HEK293 (cell line): ENCODE results near the gene GALNT10.

Experiments used
- CTCF ChIA-PET: fragments of 350-600 bp; formaldehyde crosslinking; extraction: SDS; loops from one replicate; lab custom pipeline; 2021; ENCODE audit warnings: antibody characterized with exemption; lab: Yijun Ruan, JAX
- POLR2A ChIA-PET: fragments of 300-600 bp; formaldehyde crosslinking; extraction: SDS; loops from one replicate; lab custom pipeline; 2020; ENCODE audit warnings: antibody characterized with exemption, inconsistent platforms; lab: Yijun Ruan, JAX
- H3K27ac ChIP-seq: fragments of 200-500 bp; sonication (Bioruptor generic); 2 replicates; pipeline ENCODE4 v1.5.1; 2014; ENCODE audit warnings: low read depth, low read length, control low read depth, inconsistent platforms; ENCODE audit errors: extremely low read depth
- H3K36me3 ChIP-seq, 2 experiments: fragments of 200-500 bp in 1 of 2; sonication (Bioruptor generic) in 1 of 2; 1 replicate in 1 of 2; 2 replicates in 1 of 2; pipeline ENCODE4 v1.5.1; 2014 to 2017; ENCODE audit warnings: inconsistent platforms in 2 of 2, low read length in 2 of 2; ENCODE audit not compliant: control insufficient read depth in 2 of 2, insufficient read depth in 1 of 2
- H3K4me1 ChIP-seq: fragments of 200-500 bp; sonication (Bioruptor generic); 2 replicates; pipeline ENCODE4 v1.5.1; 2014; ENCODE audit warnings: mild to moderate bottlenecking, low read length, inconsistent platforms; ENCODE audit not compliant: control insufficient read depth, insufficient read depth
- H3K4me3 ChIP-seq: 2 replicates; pipeline ENCODE4 v1.5.1; 2011; ENCODE audit warnings: low read depth, mild to moderate bottlenecking, control low read depth, low read length, moderate library complexity
- H3K9me3 ChIP-seq: fragments of 200-500 bp; sonication (Bioruptor generic); 2 replicates; pipeline ENCODE4 v1.5.1; 2014; ENCODE audit warnings: low read depth, low read length, inconsistent platforms; ENCODE audit not compliant: control insufficient read depth, insufficient read depth
- GLIS1 ChIP-seq: fragments of 450-650 bp; formaldehyde crosslinking; IDR thresholded peaks from 2 replicates; pipeline ENCODE4 v1.5.1; 2016; ENCODE audit warnings: missing biosample characterization, missing genetic modification characterization
- KLF10 ChIP-seq: fragments of 450-650 bp; IDR thresholded peaks from 2 replicates; pipeline ENCODE4 v1.5.1; 2018; ENCODE audit warnings: missing biosample characterization, mild to moderate bottlenecking, missing genetic modification characterization
- MYNN ChIP-seq: fragments of 450-650 bp; formaldehyde crosslinking; IDR thresholded peaks from 2 replicates; pipeline ENCODE4 v1.5.1; 2016; ENCODE audit warnings: missing biosample characterization, missing genetic modification characterization, borderline replicate concordance
- MZF1 ChIP-seq: fragments of 450-650 bp; formaldehyde crosslinking; IDR thresholded peaks from 2 replicates; pipeline ENCODE4 v1.5.1; 2017; ENCODE audit warnings: missing biosample characterization, missing genetic modification characterization, borderline replicate concordance
- PRDM10 ChIP-seq: fragments of 450-650 bp; formaldehyde crosslinking; IDR thresholded peaks from 2 replicates; pipeline ENCODE4 v1.5.1; 2016; ENCODE audit warnings: missing biosample characterization, missing genetic modification characterization
- SP3 ChIP-seq: fragments of 450-650 bp; formaldehyde crosslinking; IDR thresholded peaks from 2 replicates; pipeline ENCODE4 v1.5.1; 2016; ENCODE audit warnings: missing biosample characterization, missing genetic modification characterization
- SP7 ChIP-seq: fragments of 450-650 bp; formaldehyde crosslinking; IDR thresholded peaks from 2 replicates; pipeline ENCODE4 v1.5.1; 2016; ENCODE audit warnings: missing biosample characterization, missing genetic modification characterization
- ZBTB7A ChIP-seq: fragments of 450-650 bp; formaldehyde crosslinking; IDR thresholded peaks from 2 replicates; pipeline ENCODE4 v1.5.1; 2016; ENCODE audit warnings: low read depth, missing biosample characterization, missing genetic modification characterization
- ZNF132 ChIP-seq: fragments of 450-650 bp; formaldehyde crosslinking; IDR thresholded peaks from 2 replicates; pipeline ENCODE4 v1.5.1; 2017; ENCODE audit warnings: missing biosample characterization, missing genetic modification characterization, borderline replicate concordance
- ZNF26 ChIP-seq: fragments of 450-650 bp; formaldehyde crosslinking; IDR thresholded peaks from 2 replicates; pipeline ENCODE4 v1.5.1; 2016; ENCODE audit warnings: missing biosample characterization, missing genetic modification characterization
- ZNF426 ChIP-seq: fragments of 450-650 bp; formaldehyde crosslinking; IDR thresholded peaks from 2 replicates; pipeline ENCODE4 v1.5.1; 2017; ENCODE audit warnings: missing biosample characterization, missing genetic modification characterization, mild to moderate bottlenecking, inconsistent platforms, moderate library complexity
- ZNF610 ChIP-seq: fragments of 450-650 bp; formaldehyde crosslinking; IDR thresholded peaks from 2 replicates; pipeline ENCODE4 v1.5.1; 2016; ENCODE audit warnings: missing biosample characterization, missing genetic modification characterization, borderline replicate concordance
- ZNF623 ChIP-seq: fragments of 450-650 bp; formaldehyde crosslinking; IDR thresholded peaks from 2 replicates; pipeline ENCODE4 v1.5.1; 2016; ENCODE audit warnings: missing biosample characterization, missing genetic modification characterization
- ZNF654 ChIP-seq: fragments of 450-650 bp; formaldehyde crosslinking; IDR thresholded peaks from 2 replicates; pipeline ENCODE4 v1.5.1; 2016; ENCODE audit warnings: low read depth, missing biosample characterization, missing genetic modification characterization
- ZNF785 ChIP-seq: fragments of 450-650 bp; formaldehyde crosslinking; IDR thresholded peaks from 2 replicates; pipeline ENCODE4 v1.5.1; 2016; ENCODE audit warnings: missing biosample characterization, missing genetic modification characterization
- ZSCAN16 ChIP-seq: fragments of 450-650 bp; formaldehyde crosslinking; IDR thresholded peaks from 2 replicates; pipeline ENCODE4 v1.5.1; 2016; ENCODE audit warnings: missing biosample characterization, missing genetic modification characterization
- ZSCAN18 ChIP-seq: fragments of 450-650 bp; formaldehyde crosslinking; IDR thresholded peaks from 2 replicates; pipeline ENCODE4 v1.5.1; 2016; ENCODE audit warnings: missing biosample characterization, missing genetic modification characterization
- TF ChIP-seq, protein P1 (sequence below): fragments of 450-650 bp; formaldehyde crosslinking; IDR thresholded peaks from 2 replicates; pipeline ENCODE4 v1.5.1; 2016; ENCODE audit warnings: missing biosample characterization, missing genetic modification characterization, borderline replicate concordance

Gene GALNT10

GRCh38 chr5:154273028-154273617 is 82.6 kb downstream of the GALNT10 start:
- TF ChIP-seq ZSCAN16 (tag by site-specific recombination) (no peak), SP7 (tag by site-specific recombination) (no peak), PRDM10 (tag by site-specific recombination) (peak; percentile 65), KLF10 (tag by site-specific recombination) (no peak), MZF1 (tag by site-specific recombination) (no peak), MYNN (tag by site-specific recombination) (no peak), ZNF426 (tag by site-specific recombination) (no peak)
- TF ChIP-seq, protein P1, sequence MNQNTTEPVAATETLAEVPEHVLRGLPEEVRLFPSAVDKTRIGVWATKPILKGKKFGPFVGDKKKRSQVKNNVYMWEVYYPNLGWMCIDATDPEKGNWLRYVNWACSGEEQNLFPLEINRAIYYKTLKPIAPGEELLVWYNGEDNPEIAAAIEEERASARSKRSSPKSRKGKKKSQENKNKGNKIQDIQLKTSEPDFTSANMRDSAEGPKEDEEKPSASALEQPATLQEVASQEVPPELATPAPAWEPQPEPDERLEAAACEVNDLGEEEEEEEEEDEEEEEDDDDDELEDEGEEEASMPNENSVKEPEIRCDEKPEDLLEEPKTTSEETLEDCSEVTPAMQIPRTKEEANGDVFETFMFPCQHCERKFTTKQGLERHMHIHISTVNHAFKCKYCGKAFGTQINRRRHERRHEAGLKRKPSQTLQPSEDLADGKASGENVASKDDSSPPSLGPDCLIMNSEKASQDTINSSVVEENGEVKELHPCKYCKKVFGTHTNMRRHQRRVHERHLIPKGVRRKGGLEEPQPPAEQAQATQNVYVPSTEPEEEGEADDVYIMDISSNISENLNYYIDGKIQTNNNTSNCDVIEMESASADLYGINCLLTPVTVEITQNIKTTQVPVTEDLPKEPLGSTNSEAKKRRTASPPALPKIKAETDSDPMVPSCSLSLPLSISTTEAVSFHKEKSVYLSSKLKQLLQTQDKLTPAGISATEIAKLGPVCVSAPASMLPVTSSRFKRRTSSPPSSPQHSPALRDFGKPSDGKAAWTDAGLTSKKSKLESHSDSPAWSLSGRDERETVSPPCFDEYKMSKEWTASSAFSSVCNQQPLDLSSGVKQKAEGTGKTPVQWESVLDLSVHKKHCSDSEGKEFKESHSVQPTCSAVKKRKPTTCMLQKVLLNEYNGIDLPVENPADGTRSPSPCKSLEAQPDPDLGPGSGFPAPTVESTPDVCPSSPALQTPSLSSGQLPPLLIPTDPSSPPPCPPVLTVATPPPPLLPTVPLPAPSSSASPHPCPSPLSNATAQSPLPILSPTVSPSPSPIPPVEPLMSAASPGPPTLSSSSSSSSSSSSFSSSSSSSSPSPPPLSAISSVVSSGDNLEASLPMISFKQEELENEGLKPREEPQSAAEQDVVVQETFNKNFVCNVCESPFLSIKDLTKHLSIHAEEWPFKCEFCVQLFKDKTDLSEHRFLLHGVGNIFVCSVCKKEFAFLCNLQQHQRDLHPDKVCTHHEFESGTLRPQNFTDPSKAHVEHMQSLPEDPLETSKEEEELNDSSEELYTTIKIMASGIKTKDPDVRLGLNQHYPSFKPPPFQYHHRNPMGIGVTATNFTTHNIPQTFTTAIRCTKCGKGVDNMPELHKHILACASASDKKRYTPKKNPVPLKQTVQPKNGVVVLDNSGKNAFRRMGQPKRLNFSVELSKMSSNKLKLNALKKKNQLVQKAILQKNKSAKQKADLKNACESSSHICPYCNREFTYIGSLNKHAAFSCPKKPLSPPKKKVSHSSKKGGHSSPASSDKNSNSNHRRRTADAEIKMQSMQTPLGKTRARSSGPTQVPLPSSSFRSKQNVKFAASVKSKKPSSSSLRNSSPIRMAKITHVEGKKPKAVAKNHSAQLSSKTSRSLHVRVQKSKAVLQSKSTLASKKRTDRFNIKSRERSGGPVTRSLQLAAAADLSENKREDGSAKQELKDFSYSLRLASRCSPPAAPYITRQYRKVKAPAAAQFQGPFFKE (tag by site-specific recombination), result no peak
- TF ChIP-seq, all 188 proteins: peak for 1
- CTCF ChIA-PET, result no interaction called here
- POLR2A ChIA-PET, result no interaction called here
- no peaks in the 10 kb centered on the region for H3K9me3 ChIP-seq
- H3K36me3 ChIP-seq, result no peaks in the 10 kb centered on the region
- H3K27ac ChIP-seq, result no peak overlapping the region
- no peak overlapping the region for H3K4me3 ChIP-seq
- no peaks in the 10 kb centered on the region; the same call in 1 of the 2 replicates for H3K4me1 ChIP-seq

DNA sequence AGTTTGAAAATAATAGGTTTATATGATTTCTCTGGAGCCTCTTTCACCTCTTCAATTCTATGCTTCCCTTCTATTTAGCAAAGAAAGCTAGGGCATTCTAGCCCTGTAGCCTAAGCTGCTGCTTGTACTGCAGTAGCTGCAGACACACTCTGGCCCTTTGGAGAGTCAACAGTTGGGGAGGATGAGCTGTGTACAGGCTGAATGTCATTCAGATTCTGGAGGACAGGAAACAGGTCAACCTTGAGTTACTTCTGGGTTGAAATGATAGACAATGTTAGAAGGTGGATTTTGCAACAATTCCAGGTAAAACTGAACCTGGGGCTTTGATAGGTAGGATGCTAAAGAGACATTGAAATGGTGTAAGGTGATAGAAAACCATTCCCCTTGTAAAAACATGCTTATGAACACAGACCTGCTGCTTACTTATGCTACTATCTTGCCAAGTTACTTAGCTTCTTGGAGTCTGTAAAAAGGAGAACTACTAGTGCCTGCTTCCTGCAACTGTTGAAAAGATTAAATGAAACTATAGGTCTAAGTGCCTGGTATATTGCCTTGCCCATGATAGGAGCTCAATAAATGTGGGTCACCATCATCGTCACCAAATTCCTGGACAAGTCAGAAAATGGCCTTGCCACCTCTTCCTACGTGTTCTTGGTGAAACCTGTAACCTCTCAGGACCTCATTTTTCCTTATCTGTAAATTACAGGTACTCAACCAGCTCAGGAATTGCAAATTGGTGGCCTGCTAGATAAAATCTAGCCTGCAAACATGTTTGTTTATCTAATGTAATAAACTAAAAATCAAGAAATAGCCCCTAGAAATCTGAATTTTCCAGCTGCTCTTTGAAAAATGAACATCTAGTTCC is 83.7 kb downstream of the GALNT10 start:
- ChIA-PET CTCF (interaction anchor here (0.7 to 1.1 kb wide), 2 partner anchors 72 to 92 kb away, joined by 3 read pairs; no protein-coding TSS in a partner anchor), POLR2A (no interaction called here)
- Histone ChIP-seq H3K9me3 (no peaks in the 10 kb centered on the region), H3K4me1 (no peaks in the 10 kb centered on the region; the same call in 1 of the 2 replicates), H3K36me3 (no peaks in the 10 kb centered on the region), H3K27ac (no peak overlapping the region), H3K4me3 (no peak overlapping the region)
- TF ChIP-seq SP3 (tag by site-specific recombination), result no peak
- TF ChIP-seq ZSCAN18 (tag by site-specific recombination), result no peak
- no peak for TF ChIP-seq ZNF654 (tag by site-specific recombination)
- no peak for TF ChIP-seq ZNF785 (tag by site-specific recombination)
- no peak for TF ChIP-seq ZNF26 (tag by site-specific recombination)
- TF ChIP-seq GLIS1 (tag by site-specific recombination), result no peak
- TF ChIP-seq ZNF132, result no peak
- no peak for TF ChIP-seq ZNF623 (tag by site-specific recombination)
- no peak for TF ChIP-seq ZNF610 (tag by site-specific recombination)
- TF ChIP-seq MZF1 (tag by site-specific recombination), result no peak
- no peak for TF ChIP-seq ZBTB7A
